Stomach (tissue), 9 donors: ENCODE measurements around the gene TTC7B. TPM values are rescaled to one million over a fixed set of nuclear protein-coding genes. Genes with fewer than 3 reads are reported as not detected.

Source experiments
- DNase-seq, 2 donors: peaks; one replicate each; pipeline versions ENCODE4 v3.0.0 to v3.0.0-alpha.2; 2013 to 2019
- H3K27ac ChIP-seq, 5 donors: fragments of 200-600 bp in 4 of 5; sonication (generic) in 4 of 5; one replicate each; pipeline ENCODE4 v1.5.1; 2013 to 2019; ENCODE audit warnings: mild to moderate bottlenecking in 1 of 5, moderate library complexity in 1 of 5
- H3K27me3 ChIP-seq, 3 donors: fragments of 200-600 bp; sonication (generic); one replicate each; pipeline ENCODE4 v1.5.1; 2017 to 2019; ENCODE audit warnings: mixed run types in 1 of 3
- H3K36me3 ChIP-seq, 4 donors: fragments of 200-600 bp; sonication (generic); 1 replicate in 3 of 4; 2 replicates in 1 of 4; pipeline ENCODE4 v1.5.1; 2016 to 2019
- H3K4me1 ChIP-seq, 4 donors: fragments of 200-600 bp; sonication (generic); one replicate each; pipeline ENCODE4 v1.5.1; 2016 to 2019
- H3K4me3 ChIP-seq, 4 donors: fragments of 200-600 bp; sonication (generic) in 3 of 4; one replicate each; pipeline ENCODE4 v1.5.1; 2016 to 2019; ENCODE audit warnings: mild to moderate bottlenecking in 1 of 4
- H3K9me3 ChIP-seq, 4 donors: fragments of 200-600 bp; sonication (generic); one replicate each; pipeline ENCODE4 v1.5.1; 2016 to 2019
- EP300 ChIP-seq: sonication (generic); formaldehyde crosslinking; IDR thresholded peaks from one replicate; pipeline ENCODE4 v1.6.1; 2017; ENCODE audit warnings: antibody characterized with exemption
- POLR2A ChIP-seq, 4 donors: fragments of 450-650 bp; IDR thresholded peaks; one replicate each; pipeline ENCODE4 v1.6.1; 2016; ENCODE audit warnings: antibody characterized with exemption in 4 of 4, control low read depth in 2 of 4, mild to moderate bottlenecking in 1 of 4, moderate library complexity in 1 of 4
- POLR2AphosphoS5 ChIP-seq, 3 donors: sonication (generic); formaldehyde crosslinking; IDR thresholded peaks; one replicate each; pipeline ENCODE4 v1.6.1; 2016; ENCODE audit warnings: antibody characterized with exemption in 3 of 3
- WGBS, 5 donors: extraction: QIAGEN DNeasy Blood & Tissue Kit in 3 of 5; methylation state at CpG; one replicate each; pipeline versions ENCODE4 v1.1.5 to v1.1.7; 2013 to 2018; 5-methylcytosine and 5-hydroxymethylcytosine counted together
- intact Hi-C: fragments of 100-400 bp; cut with DNase I; formaldehyde crosslinking; loops from one replicate; pipeline ENCODE4 v1.15.1; 2023; ENCODE audit warnings: low total_unique reads
- polyA plus RNA-seq, 3 donors: library from polyadenylated mRNA; stranded (reverse); fragments of 200-250 nt; gene quantifications; one replicate each; pipeline ENCODE4 v1.2.3, GENCODE V29; 2013
- total RNA-seq, 5 donors: library from RNA; depleted of rRNA; stranded (reverse); fragments of >200 nt; gene quantifications; one replicate each; pipeline versions ENCODE4 v1.1.0 to v1.2.3, GENCODE V29; 2014 to 2016
- TF ChIP-seq, protein P1 (sequence below), 7 experiments: fragments of 450-650 bp in 4 of 7; fragments of 200-600 bp in 3 of 7; sonication (generic) in 3 of 7; IDR thresholded peaks; one replicate each; pipeline ENCODE4 v1.5.1; 2016 to 2019; ENCODE audit warnings: antibody characterized with exemption in 7 of 7, control low read depth in 2 of 7, mild to moderate bottlenecking in 1 of 7
- donor health status: healthy with polysubstance abuse.
- donor health status: Bipolar disorder and iron deficiency.
- donor health status: healthy.

The TTC7B gene
- total and polyA plus RNA-seq, 8 donors, result 6.8 to 110 (median 17.7) TPM

GRCh38 chr14:90656973-90657372 is 159.3 kb downstream of the TTC7B start:
- WGBS, 5 donors, result 84 to 90% (median 87%) methylated on average over 12 of the region's 12 CpGs
- Histone ChIP-seq H3K27ac (peak overlapping the region in 2 of 5 donors; percentile 4 to 45), H3K9me3 (no peaks in the 10 kb centered on the region), H3K36me3 (peaks cover 4 to 49% (median 34%) of the 10 kb centered on the region in 4 donors), H3K4me1 (peaks cover 0 to 38% (median 20%) of the 10 kb centered on the region in 4 donors), H3K4me3 (no peak overlapping the region), H3K27me3 (no peaks in the 10 kb centered on the region)
- no peak for DNase-seq
- intact Hi-C loops, result no loop called here
- TF ChIP-seq POLR2A (IDR thresholded peaks at IDR 0.05) (no peak), EP300 (no peak)

- intact Hi-C loops, result no loop called here
- Histone ChIP-seq H3K36me3 (peaks cover 4 to 51% (median 36%) of the 10 kb centered on the region in 4 donors), H3K27ac (no peak overlapping the region), H3K27me3 (no peaks in the 10 kb centered on the region), H3K4me1 (peaks cover 0 to 34% (median 18%) of the 10 kb centered on the region in 4 donors), H3K4me3 (no peak overlapping the region), H3K9me3 (no peaks in the 10 kb centered on the region)
- DNase-seq, result no peak
- 79 to 92% (median 91%) methylated on average over 4 of the region's 4 CpGs for WGBS, 5 donors
- TF ChIP-seq POLR2A (IDR thresholded peaks at IDR 0.05) (no peak), EP300 (no peak), POLR2AphosphoS5 (IDR thresholded peaks at IDR 0.05) (no peak)
- TF ChIP-seq, protein P1, sequence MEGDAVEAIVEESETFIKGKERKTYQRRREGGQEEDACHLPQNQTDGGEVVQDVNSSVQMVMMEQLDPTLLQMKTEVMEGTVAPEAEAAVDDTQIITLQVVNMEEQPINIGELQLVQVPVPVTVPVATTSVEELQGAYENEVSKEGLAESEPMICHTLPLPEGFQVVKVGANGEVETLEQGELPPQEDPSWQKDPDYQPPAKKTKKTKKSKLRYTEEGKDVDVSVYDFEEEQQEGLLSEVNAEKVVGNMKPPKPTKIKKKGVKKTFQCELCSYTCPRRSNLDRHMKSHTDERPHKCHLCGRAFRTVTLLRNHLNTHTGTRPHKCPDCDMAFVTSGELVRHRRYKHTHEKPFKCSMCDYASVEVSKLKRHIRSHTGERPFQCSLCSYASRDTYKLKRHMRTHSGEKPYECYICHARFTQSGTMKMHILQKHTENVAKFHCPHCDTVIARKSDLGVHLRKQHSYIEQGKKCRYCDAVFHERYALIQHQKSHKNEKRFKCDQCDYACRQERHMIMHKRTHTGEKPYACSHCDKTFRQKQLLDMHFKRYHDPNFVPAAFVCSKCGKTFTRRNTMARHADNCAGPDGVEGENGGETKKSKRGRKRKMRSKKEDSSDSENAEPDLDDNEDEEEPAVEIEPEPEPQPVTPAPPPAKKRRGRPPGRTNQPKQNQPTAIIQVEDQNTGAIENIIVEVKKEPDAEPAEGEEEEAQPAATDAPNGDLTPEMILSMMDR (IDR thresholded peaks at IDR 0.05), result no peak
Observed at GRCh38 chr14:90655829-90656228, 160.4 kb downstream of the TTC7B start.

DNA sequence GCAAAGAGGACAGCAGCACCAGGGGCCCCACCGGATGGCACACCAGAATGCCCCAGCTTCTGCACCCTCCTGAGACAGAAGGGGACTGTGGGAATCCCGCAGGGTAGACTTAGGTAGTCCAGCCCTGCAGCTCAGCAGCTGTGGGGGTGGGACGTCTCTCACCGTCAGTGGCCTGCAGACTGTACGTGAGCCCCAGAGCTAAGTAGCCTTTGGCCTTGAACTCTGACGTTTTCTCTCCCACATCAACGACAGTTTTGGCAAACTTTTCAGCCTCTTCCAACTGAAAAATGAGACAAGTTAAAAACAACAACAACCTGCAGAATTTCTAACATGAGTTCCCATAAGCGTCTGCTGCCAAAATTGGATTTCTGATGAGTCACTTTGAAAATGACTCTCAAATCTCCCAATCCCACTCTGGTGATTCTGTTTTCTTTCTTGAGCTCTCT is 161.4 kb downstream of the TTC7B start:
- H3K4me1 ChIP-seq, result peaks cover 0 to 30% (median 15%) of the 10 kb centered on the region in 4 donors
- peak overlapping the region in 1 of 5 donors; percentile 31 for H3K27ac ChIP-seq
- no peak overlapping the region for H3K4me3 ChIP-seq
- no peak for DNase-seq
- 64 to 82% (median 69%) methylated on average over 8 of the region's 8 CpGs for WGBS, 5 donors
- H3K9me3 ChIP-seq, result no peaks in the 10 kb centered on the region
- intact Hi-C loops, result no loop called here
- no peak for TF ChIP-seq POLR2AphosphoS5 (IDR thresholded peaks at IDR 0.05)
- no peak for TF ChIP-seq POLR2A (IDR thresholded peaks at IDR 0.05)
- TF ChIP-seq, protein P1 (IDR thresholded peaks at IDR 0.05), result no peak
- TF ChIP-seq EP300, result no peak
- H3K27me3 ChIP-seq, result no peaks in the 10 kb centered on the region
- H3K36me3 ChIP-seq, result peaks cover 4 to 51% (median 36%) of the 10 kb centered on the region in 4 donors

DNA sequence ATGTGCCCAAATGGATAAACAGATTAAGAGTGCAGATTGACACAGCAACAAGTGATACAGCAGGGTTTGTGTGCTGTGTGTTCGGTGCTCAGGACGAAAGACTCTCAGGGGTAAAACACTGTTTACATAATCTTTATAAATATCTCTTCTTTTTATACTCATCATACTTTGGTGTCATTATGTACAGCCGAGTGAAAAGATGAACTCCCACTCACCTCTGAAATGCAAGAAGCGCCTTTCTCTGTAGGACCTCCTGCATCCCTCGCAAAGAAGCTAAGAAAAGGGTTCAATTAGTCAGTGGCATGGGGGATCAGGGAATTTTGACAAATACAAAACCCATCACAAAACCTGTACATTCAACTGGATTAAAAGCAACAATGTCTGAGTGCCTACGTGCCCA is 163.6 kb downstream of the TTC7B start:
- H3K36me3 ChIP-seq, result peaks cover 4 to 38% (median 30%) of the 10 kb centered on the region in 4 donors
- H3K27ac ChIP-seq, result peak overlapping the region in 1 of 5 donors; percentile 39
- H3K4me1 ChIP-seq, result peaks cover 0 to 37% (median 15%) of the 10 kb centered on the region in 4 donors
- TF ChIP-seq POLR2A (IDR thresholded peaks at IDR 0.05) (no peak), EP300 (no peak), POLR2AphosphoS5 (IDR thresholded peaks at IDR 0.05) (no peak)
- TF ChIP-seq, protein P1 (IDR thresholded peaks at IDR 0.05), result no peak
- 83 to 90% (median 87%) methylated on average over 6 of the region's 6 CpGs for WGBS, 5 donors
- intact Hi-C loops, result no loop called here
- H3K27me3 ChIP-seq, result no peaks in the 10 kb centered on the region
- no peak for DNase-seq
- H3K4me3 ChIP-seq, result no peak overlapping the region
- no peaks in the 10 kb centered on the region for H3K9me3 ChIP-seq

GRCh38 chr14:90651976-90652560 is 164.2 kb downstream of the TTC7B start:
- no peaks in the 10 kb centered on the region for H3K27me3 ChIP-seq
- intact Hi-C loops, result no loop called here
- no peaks in the 10 kb centered on the region for H3K9me3 ChIP-seq
- H3K36me3 ChIP-seq, result peaks cover 4 to 33% (median 25%) of the 10 kb centered on the region in 4 donors
- H3K4me1 ChIP-seq, result peaks cover 0 to 37% (median 15%) of the 10 kb centered on the region in 4 donors
- 76 to 81% (median 77%) methylated on average over 9 of the region's 9 CpGs for WGBS, 5 donors
- no peak for DNase-seq
- peak overlapping the region in 1 of 5 donors; percentile 39 for H3K27ac ChIP-seq
- no peak overlapping the region for H3K4me3 ChIP-seq
- TF ChIP-seq, protein P1 (IDR thresholded peaks at IDR 0.05), result no peak
- TF ChIP-seq EP300 (no peak), POLR2A (IDR thresholded peaks at IDR 0.05) (no peak), POLR2AphosphoS5 (IDR thresholded peaks at IDR 0.05) (no peak)
